ENCODE measurements around the gene FMN2.

FMN2 gene

GRCh38 chr1:240122639-240123613 lies 31.2 kb downstream of the FMN2 start (continued):
- no peak for TF ChIP-seq ZNF623 (tag by site-specific recombination; IDR thresholded peaks at IDR 0.05)
- TF ChIP-seq RBAK (tag by site-specific recombination; IDR thresholded peaks at IDR 0.05), result no peak
- TF ChIP-seq ZNF654 (tag by site-specific recombination; IDR thresholded peaks at IDR 0.05; ENCODE audit: low read depth), result no peak
- no peak for TF ChIP-seq ZNF2 (tag by site-specific recombination; IDR thresholded peaks at IDR 0.05)
- TF ChIP-seq REST (tag by site-specific recombination; IDR thresholded peaks at IDR 0.05), result peak; percentile 79
- TF ChIP-seq, protein P1, sequence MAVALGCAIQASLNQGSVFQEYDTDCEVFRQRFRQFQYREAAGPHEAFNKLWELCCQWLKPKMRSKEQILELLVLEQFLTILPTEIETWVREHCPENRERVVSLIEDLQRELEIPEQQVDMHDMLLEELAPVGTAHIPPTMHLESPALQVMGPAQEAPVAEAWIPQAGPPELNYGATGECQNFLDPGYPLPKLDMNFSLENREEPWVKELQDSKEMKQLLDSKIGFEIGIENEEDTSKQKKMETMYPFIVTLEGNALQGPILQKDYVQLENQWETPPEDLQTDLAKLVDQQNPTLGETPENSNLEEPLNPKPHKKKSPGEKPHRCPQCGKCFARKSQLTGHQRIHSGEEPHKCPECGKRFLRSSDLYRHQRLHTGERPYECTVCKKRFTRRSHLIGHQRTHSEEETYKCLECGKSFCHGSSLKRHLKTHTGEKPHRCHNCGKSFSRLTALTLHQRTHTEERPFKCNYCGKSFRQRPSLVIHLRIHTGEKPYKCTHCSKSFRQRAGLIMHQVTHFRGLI (tag by site-specific recombination; IDR thresholded peaks at IDR 0.05), result no peak
- no peak for TF ChIP-seq KLF9 (tag by site-specific recombination; IDR thresholded peaks at IDR 0.05; ENCODE audit: low read depth)
- TF ChIP-seq ZNF677 (tag by site-specific recombination; IDR thresholded peaks at IDR 0.05), result no peak
- TF ChIP-seq ZNF239 (tag by site-specific recombination; IDR thresholded peaks at IDR 0.05), result no peak
- TF ChIP-seq ZNF10 (tag by site-specific recombination; IDR thresholded peaks at IDR 0.05), result no peak
- no peak for TF ChIP-seq WT1 (tag by site-specific recombination; IDR thresholded peaks at IDR 0.05)
- TF ChIP-seq ZNF37A (tag by site-specific recombination; IDR thresholded peaks at IDR 0.05), result no peak
- TF ChIP-seq ZSCAN30 (tag by site-specific recombination; IDR thresholded peaks at IDR 0.05), result peak; percentile 65
- TF ChIP-seq ZNF248 (tag by site-specific recombination; IDR thresholded peaks at IDR 0.05), result no peak
- no peak for TF ChIP-seq BCL11B (tag by site-specific recombination; IDR thresholded peaks at IDR 0.05; ENCODE audit: low read depth)
- no peak for TF ChIP-seq ZNF785 (tag by site-specific recombination; IDR thresholded peaks at IDR 0.05)
- TF ChIP-seq PATZ1 (tag by site-specific recombination; IDR thresholded peaks at IDR 0.05), result no peak
- no peak for TF ChIP-seq EGR2 (tag by site-specific recombination; IDR thresholded peaks at IDR 0.05; ENCODE audit: low read depth)
- no peak for TF ChIP-seq CTCF (tag by site-specific recombination; IDR thresholded peaks at IDR 0.05)
- TF ChIP-seq SP2 (tag by site-specific recombination; IDR thresholded peaks at IDR 0.05), result no peak
- TF ChIP-seq ZNF184 (tag by site-specific recombination; IDR thresholded peaks at IDR 0.05), result no peak
- no peak for TF ChIP-seq ZNF335 (tag by site-specific recombination; conservative IDR thresholded peaks at IDR 0.05)
- TF ChIP-seq KLF16 (tag by site-specific recombination; IDR thresholded peaks at IDR 0.05), result no peak
- TF ChIP-seq, protein P2, sequence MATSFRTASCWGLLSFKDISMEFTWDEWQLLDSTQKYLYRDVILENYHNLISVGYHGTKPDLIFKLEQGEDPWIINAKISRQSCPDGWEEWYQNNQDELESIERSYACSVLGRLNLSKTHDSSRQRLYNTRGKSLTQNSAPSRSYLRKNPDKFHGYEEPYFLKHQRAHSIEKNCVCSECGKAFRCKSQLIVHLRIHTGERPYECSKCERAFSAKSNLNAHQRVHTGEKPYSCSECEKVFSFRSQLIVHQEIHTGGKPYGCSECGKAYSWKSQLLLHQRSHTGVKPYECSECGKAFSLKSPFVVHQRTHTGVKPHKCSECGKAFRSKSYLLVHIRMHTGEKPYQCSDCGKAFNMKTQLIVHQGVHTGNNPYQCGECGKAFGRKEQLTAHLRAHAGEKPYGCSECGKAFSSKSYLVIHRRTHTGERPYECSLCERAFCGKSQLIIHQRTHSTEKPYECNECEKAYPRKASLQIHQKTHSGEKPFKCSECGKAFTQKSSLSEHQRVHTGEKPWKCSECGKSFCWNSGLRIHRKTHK (tag by site-specific recombination; IDR thresholded peaks at IDR 0.05), result no peak
- no peak for TF ChIP-seq OVOL3 (tag by site-specific recombination; IDR thresholded peaks at IDR 0.05)
- no peak for TF ChIP-seq ZSCAN5A (tag by site-specific recombination; IDR thresholded peaks at IDR 0.05)
- no peak for TF ChIP-seq ZNF112 (tag by site-specific recombination; IDR thresholded peaks at IDR 0.05)
- TF ChIP-seq MEIS1 (CRISPR knock-in tag; IDR thresholded peaks at IDR 0.05; ENCODE audit: borderline replicate concordance), result no peak
